Stimulated activated CD4-positive, alpha-beta T cell treated with anti-CD3 and anti-CD28 coated beads, Interleukin-15, amount 100 ng/mL, for 24 hours (primary cell): ENCODE data around the gene OPTC.
"Not testable (repeated sequence)": the region's sequence is repeated elsewhere in the genome, so short reads cannot be mapped to it uniquely, and the experiment has no call there.

Experiments used
- DNase-seq: peaks from one replicate; pipeline ENCODE4 v3.0.0-alpha.2; 2020

OPTC gene

GRCh38 chr1:203493901-203494300 lies at the start of gene OPTC:
Gene OPTC, plus strand, starts transcription at chr1:203494153. Its CDS starts 1,853 bp downstream, at chr1:203496006.
- DNase-seq, result no peak

- no peak for DNase-seq
These were observed 49.8 kb upstream of the OPTC start for GRCh38 chr1:203444171-203444576.

- DNase-seq, result no peak
These were observed 46.8 kb upstream of the OPTC start for GRCh38 chr1:203447151-203447550.

GRCh38 chr1:203447598-203447997 lies 46.4 kb upstream of the OPTC start:
- not testable (repeated sequence) for DNase-seq

- no peak for DNase-seq
These were observed 45.4 kb upstream of the OPTC start for GRCh38 chr1:203448521-203449061.

- no peak for DNase-seq
These were observed 44.0 kb upstream of the OPTC start for GRCh38 chr1:203450001-203450400.

- DNase-seq, result no peak
These were observed 43.3 kb upstream of the OPTC start for GRCh38 chr1:203450479-203451149.

- no peak for DNase-seq
These were observed 41.8 kb upstream of the OPTC start for GRCh38 chr1:203451836-203452784.

- no peak for DNase-seq
These were observed 40.9 kb upstream of the OPTC start for GRCh38 chr1:203453016-203453415.

GRCh38 chr1:203453616-203454015 lies 40.3 kb upstream of the OPTC start:
- DNase-seq, result no peak

- DNase-seq, result no peak
These were observed 38.9 kb upstream of the OPTC start for GRCh38 chr1:203454986-203455471.

GRCh38 chr1:203455706-203456105 lies 38.2 kb upstream of the OPTC start:
- DNase-seq, result no peak

- no peak for DNase-seq
These were observed 37.4 kb upstream of the OPTC start for GRCh38 chr1:203456577-203456976.

- DNase-seq, result no peak
These were observed 35.9 kb upstream of the OPTC start for GRCh38 chr1:203458078-203458477.

- DNase-seq, result no peak
These were observed 34.2 kb upstream of the OPTC start for GRCh38 chr1:203459671-203460201.

GRCh38 chr1:203461717-203462116 lies 32.2 kb upstream of the OPTC start:
- no peak for DNase-seq

GRCh38 chr1:203462143-203462542 lies 31.8 kb upstream of the OPTC start:
- DNase-seq, result no peak

GRCh38 chr1:203462878-203463277 lies 31.1 kb upstream of the OPTC start:
- DNase-seq, result no peak

GRCh38 chr1:203463469-203464062 lies 30.4 kb upstream of the OPTC start:
- no peak for DNase-seq

- DNase-seq, result no peak
These were observed 29.7 kb upstream of the OPTC start for GRCh38 chr1:203464226-203464625.

- DNase-seq, result no peak
These were observed 29.2 kb upstream of the OPTC start for GRCh38 chr1:203464743-203465142.

GRCh38 chr1:203465146-203465798 lies 28.7 kb upstream of the OPTC start:
- no peak for DNase-seq
